Right lobe of liver (tissue), 6 donors: ENCODE measurements around the gene PNMA5. TPM values are rescaled to one million over a fixed set of nuclear protein-coding genes. Genes with fewer than 3 reads are reported as not detected.
A peak's percentile ranks its signal among the peaks of the same experiment; 100 is the strongest.

Experiments used
- ATAC-seq, 4 donors: fragments of 200-7000 bp; cut with Tn5 transposase; one replicate each; pipeline ENCODE4 v1.9.1; 2020; ENCODE audit warnings: mild to moderate bottlenecking in 4 of 4, moderate library complexity in 4 of 4
- DNase-seq, 3 donors: peaks; one replicate each; pipeline ENCODE4 v3.0.0-alpha.2; 2020
- H3K27ac ChIP-seq, 3 donors: fragments of 200-600 bp; one replicate each; pipeline ENCODE4 v1.8.0; 2022
- H3K27me3 ChIP-seq, 2 donors: fragments of 200-600 bp; one replicate each; pipeline ENCODE4 v1.8.0; 2022
- H3K36me3 ChIP-seq, 4 donors: fragments of 200-600 bp; sonication (generic) in 1 of 4; one replicate each; pipeline versions ENCODE4 v1.5.1 to v1.8.0; 2017 to 2022; ENCODE audit warnings: control low read depth in 1 of 4
- H3K4me1 ChIP-seq, 4 donors: fragments of 200-600 bp; sonication (generic) in 1 of 4; one replicate each; pipeline versions ENCODE4 v1.5.1 to v1.8.0; 2017 to 2022; ENCODE audit warnings: control low read depth in 1 of 4
- H3K4me3 ChIP-seq, 3 donors: fragments of 200-600 bp; one replicate each; pipeline ENCODE4 v1.8.0; 2022
- H3K9me3 ChIP-seq, 4 donors: fragments of 200-600 bp; sonication (generic) in 1 of 4; one replicate each; pipeline versions ENCODE4 v1.5.1 to v1.8.0; 2017 to 2022; ENCODE audit warnings: control low read depth in 1 of 4
- CTCF ChIP-seq, 4 donors: fragments of 200-600 bp in 3 of 4; fragments of 450-650 bp in 1 of 4; IDR thresholded peaks; one replicate each; pipeline versions ENCODE4 v1.5.1 to v1.8.0; 2016 to 2022; ENCODE audit warnings: antibody characterized with exemption in 4 of 4, mild to moderate bottlenecking in 2 of 4
- POLR2A ChIP-seq: fragments of 450-650 bp; IDR thresholded peaks from one replicate; pipeline ENCODE4 v1.6.1; 2017; ENCODE audit warnings: antibody characterized with exemption, mild to moderate bottlenecking
- WGBS: methylation state at CpG from one replicate; pipeline ENCODE4 v1.1.6; 2018; ENCODE audit warnings: low coverage, low lambda C conversion rate; ENCODE audit not compliant: insufficient coverage; ENCODE audit errors: missing lambda C conversion rate; 5-methylcytosine and 5-hydroxymethylcytosine counted together
- intact Hi-C, 2 donors: fragments of 100-400 bp; cut with DNase I; formaldehyde crosslinking; loops; one replicate each; pipeline versions ENCODE4 v1.11.2 to v1.14.1; 2022
- total RNA-seq, 6 experiments: library from RNA; depleted of rRNA in 2 of 6; stranded (reverse); fragments of >200 nt in 2 of 6; fragmentation: NEBNext Ultra II Directional in 3 of 6; extraction: Animal tissue kit (Norgen Biotek cat#: 25700) in 3 of 6; gene quantifications; one replicate each; pipeline versions ENCODE4 v1.1.0 to v1.2.4, GENCODE V29; 2016 to 2023
- donor health status: DM: no; HTN: yes; CAD: no.
- donor health status: DM: no; HTN: no; CAD: no.
- donor health status: DM: no; HTN: no; CAD: no.
- donor health status: DM: no; HTN: yes; CAD: no.
- donor health status: DM: no; HTN: yes; CAD: no.

The PNMA5 gene
- total RNA-seq, 6 experiments from 2014 or later: not detected

DNA sequence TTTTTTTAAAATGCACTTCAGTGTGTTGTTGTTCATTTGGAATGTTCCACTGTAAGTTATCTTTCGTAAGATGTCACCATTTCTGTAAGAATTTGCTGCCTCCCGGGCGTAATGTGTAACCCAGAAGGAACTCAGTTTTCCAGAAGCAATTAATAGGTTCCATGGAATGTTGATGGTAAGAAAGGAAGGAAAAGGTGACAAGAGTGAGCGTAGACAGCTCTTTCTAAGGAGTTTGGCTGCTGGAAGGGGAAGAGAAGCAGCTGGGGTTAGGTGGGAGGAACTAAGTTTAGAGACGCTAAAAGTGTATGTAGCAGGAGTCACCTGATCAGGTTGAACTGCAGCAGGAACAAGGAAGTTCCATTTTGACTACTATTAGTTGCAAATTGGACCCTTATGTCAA is 35.9 kb downstream of the PNMA5 start:
- DNase-seq: no peak
- Histone ChIP-seq H3K36me3 (no peaks in the 10 kb centered on the region), H3K9me3 (no peaks in the 10 kb centered on the region), H3K4me1 (no peaks in the 10 kb centered on the region), H3K27me3 (peaks cover 0 to 4% of the 10 kb centered on the region in 2 donors), H3K27ac (peak overlapping the region in 1 of 3 donors; percentile 44), H3K4me3 (peak overlapping the region in 1 of 3 donors; percentile 37)
- 69% methylated on average over 5 of the region's 5 CpGs for WGBS
- intact Hi-C loops: no loop called here
- no peak for ATAC-seq
- TF ChIP-seq POLR2A (no peak), CTCF (IDR thresholded peaks at IDR 0.05) (no peak)

DNA sequence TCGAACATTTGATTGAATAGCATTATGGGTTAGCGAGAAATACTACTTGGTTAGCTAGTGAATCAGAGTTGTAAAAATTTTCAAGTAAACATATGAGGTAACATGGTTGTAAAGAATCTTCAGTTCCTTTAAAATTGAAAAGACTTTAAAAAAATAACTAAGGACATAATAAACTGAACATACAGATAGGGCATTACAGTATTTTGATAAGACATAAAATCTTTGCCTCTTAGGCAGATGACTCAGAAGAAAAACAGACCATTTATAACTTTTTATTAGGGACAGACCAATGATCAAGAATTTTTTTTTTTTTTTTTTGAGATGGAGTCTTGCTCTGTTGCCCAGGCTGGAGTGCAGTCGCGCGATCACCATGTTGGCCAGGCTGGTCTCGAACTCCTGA is 43.1 kb downstream of the PNMA5 start:
- intact Hi-C loops: no loop called here
- H3K27me3 ChIP-seq: no peaks in the 10 kb centered on the region
- no peaks in the 10 kb centered on the region for H3K4me1 ChIP-seq
- H3K4me3 ChIP-seq: no peak overlapping the region
- ATAC-seq (no peak), DNase-seq (no peak)
- 73% methylated on average over 5 of the region's 6 CpGs for WGBS
- no peak overlapping the region for H3K27ac ChIP-seq
- H3K9me3 ChIP-seq: no peaks in the 10 kb centered on the region
- TF ChIP-seq POLR2A: no peak
- TF ChIP-seq CTCF (IDR thresholded peaks at IDR 0.05): no peak
- H3K36me3 ChIP-seq: no peaks in the 10 kb centered on the region

DNA sequence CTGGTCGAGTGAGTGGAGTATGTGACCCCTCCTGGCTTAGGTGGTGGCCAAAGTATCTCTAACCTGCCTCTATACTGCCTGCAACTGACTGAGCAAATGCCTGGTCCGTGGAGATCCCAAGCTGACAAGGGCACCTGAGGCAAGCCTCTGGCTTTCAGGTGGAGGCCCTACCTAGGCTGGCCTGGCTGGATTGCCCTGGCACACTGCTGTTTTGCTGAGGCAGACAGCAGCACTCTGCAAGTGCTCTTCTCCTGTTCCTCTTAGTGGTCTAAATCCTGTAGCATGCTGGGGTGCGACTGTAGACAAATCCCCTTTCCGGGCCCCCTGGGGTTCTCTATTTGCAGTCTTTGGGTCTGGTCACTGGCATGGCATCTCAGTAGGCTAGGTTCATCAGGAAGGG is 44.8 kb downstream of the PNMA5 start:
- Histone ChIP-seq H3K4me1 (no peaks in the 10 kb centered on the region), H3K36me3 (no peaks in the 10 kb centered on the region), H3K9me3 (no peaks in the 10 kb centered on the region), H3K27me3 (no peaks in the 10 kb centered on the region), H3K27ac (no peak overlapping the region), H3K4me3 (no peak overlapping the region)
- DNase-seq: no peak
- 46% methylated on average over 3 of the region's 4 CpGs for WGBS
- TF ChIP-seq CTCF (IDR thresholded peaks at IDR 0.05): no peak
- TF ChIP-seq POLR2A: no peak
- no peak for ATAC-seq
- intact Hi-C loops: no loop called here

GRCh38 chrX:152946681-152947080 is 47.2 kb downstream of the PNMA5 start:
- ATAC-seq (no peak), DNase-seq (no peak)
- intact Hi-C loops: no loop called here
- WGBS: 40% methylated on average over 2 of the region's 6 CpGs
- no peaks in the 10 kb centered on the region for H3K9me3 ChIP-seq
- TF ChIP-seq CTCF (IDR thresholded peaks at IDR 0.05) (no peak), POLR2A (no peak)
- peaks cover 0 to 4% (median 0%) of the 10 kb centered on the region in 4 donors for H3K4me1 ChIP-seq
- no peak overlapping the region for H3K27ac ChIP-seq
- H3K27me3 ChIP-seq: no peaks in the 10 kb centered on the region
- no peak overlapping the region for H3K4me3 ChIP-seq
- no peaks in the 10 kb centered on the region for H3K36me3 ChIP-seq
